ENCODE measurements around the gene TXNRD1. TPM values are rescaled to one million over a fixed set of nuclear protein-coding genes. Genes with fewer than 3 reads are reported as not detected.
A peak's percentile ranks its signal among the peaks of the same experiment; 100 is the strongest.

Gene TXNRD1
- total and polyA plus RNA-seq, 10 donors = 13.7 to 107 (median 56.8) TPM

DNA sequence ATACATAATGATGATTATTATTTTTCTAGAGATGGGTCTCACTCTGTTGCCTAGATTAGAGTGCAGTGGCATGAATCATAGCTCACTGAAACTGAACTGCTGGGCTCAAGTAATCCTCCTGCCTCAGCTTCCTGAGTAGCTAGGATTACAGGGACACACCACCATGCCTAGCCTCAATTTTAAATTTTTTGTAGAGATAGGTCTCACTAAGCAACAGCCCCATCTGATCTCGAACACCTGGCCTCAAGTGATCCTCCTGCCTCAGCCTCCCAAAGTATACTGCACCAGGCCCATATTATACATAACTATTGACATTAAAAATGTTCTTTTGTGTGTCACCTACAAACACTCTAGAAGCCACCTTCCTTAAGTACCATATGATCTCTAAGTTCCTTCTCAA, 3.4 kb downstream of the TXNRD1 start:
- Histone ChIP-seq H3K36me3 (no peaks in the 10 kb centered on the region), H3K4me3 (no peak overlapping the region), H3K27ac (peak overlapping the region; percentile 49 to 84 (median 74)), H3K27me3 (replicated peaks in 1 of 7) (peaks cover 0 to 7% (median 0%) of the 10 kb centered on the region in 7 donors), H3K9me3 (no peaks in the 10 kb centered on the region), H3K4me1 (peaks cover 13 to 41% (median 28%) of the 10 kb centered on the region in 6 donors)
- TF ChIP-seq, protein P1, sequence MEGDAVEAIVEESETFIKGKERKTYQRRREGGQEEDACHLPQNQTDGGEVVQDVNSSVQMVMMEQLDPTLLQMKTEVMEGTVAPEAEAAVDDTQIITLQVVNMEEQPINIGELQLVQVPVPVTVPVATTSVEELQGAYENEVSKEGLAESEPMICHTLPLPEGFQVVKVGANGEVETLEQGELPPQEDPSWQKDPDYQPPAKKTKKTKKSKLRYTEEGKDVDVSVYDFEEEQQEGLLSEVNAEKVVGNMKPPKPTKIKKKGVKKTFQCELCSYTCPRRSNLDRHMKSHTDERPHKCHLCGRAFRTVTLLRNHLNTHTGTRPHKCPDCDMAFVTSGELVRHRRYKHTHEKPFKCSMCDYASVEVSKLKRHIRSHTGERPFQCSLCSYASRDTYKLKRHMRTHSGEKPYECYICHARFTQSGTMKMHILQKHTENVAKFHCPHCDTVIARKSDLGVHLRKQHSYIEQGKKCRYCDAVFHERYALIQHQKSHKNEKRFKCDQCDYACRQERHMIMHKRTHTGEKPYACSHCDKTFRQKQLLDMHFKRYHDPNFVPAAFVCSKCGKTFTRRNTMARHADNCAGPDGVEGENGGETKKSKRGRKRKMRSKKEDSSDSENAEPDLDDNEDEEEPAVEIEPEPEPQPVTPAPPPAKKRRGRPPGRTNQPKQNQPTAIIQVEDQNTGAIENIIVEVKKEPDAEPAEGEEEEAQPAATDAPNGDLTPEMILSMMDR (IDR thresholded peaks at IDR 0.05 in 8 of 11, conservative IDR thresholded peaks at IDR 0.05 in 3 of 11) = no peak
- TF ChIP-seq POLR2AphosphoS5 (IDR thresholded peaks at IDR 0.05) = no peak
- TF ChIP-seq POLR2A (IDR thresholded peaks at IDR 0.05) = no peak
- WGBS, 5 donors = 91 to 97% (median 95%) methylated on average over 1 of the region's 1 CpG
- intact Hi-C loops (cut with DNase I; ENCODE audit: low total_unique reads) = loop anchor here (5.0 to 10.0 kb wide), 2 partner anchors 66 to 138 kb away; no protein-coding TSS in a partner anchor
- no peak for DNase-seq

DNA sequence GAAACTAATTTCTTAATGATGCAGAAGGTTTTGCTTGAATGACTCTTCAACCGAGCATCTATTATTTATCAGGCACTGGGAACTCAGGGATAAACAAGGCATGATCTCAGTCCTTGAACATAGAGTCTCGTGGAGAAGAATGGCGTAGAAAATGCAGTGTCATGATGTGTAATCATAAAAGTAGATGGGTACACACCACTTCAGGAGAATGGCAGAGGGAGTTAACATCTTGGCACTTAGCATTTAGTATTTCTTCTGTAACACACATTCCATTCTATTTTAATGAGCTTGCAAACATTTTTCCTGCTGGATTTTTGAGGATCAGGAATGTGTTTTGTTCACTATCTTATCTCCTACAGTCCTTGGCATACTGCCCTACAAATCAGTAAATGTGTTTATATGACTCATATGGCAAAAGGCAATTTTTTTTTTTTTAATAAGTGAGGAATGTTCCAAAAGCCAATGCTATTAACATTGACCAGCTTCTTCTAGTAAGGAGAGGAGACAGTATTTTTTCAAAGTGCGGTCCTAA, 3.8 kb downstream of the TXNRD1 start:
- H3K9me3 ChIP-seq = no peaks in the 10 kb centered on the region
- intact Hi-C loops (cut with DNase I; ENCODE audit: low total_unique reads) = loop anchor here (5.0 to 10.0 kb wide), 2 partner anchors 65 to 138 kb away; no protein-coding TSS in a partner anchor
- no peaks in the 10 kb centered on the region for H3K36me3 ChIP-seq
- H3K27ac ChIP-seq = peak overlapping the region; percentile 49 to 84 (median 74)
- TF ChIP-seq POLR2A (IDR thresholded peaks at IDR 0.05) (no peak), POLR2AphosphoS5 (IDR thresholded peaks at IDR 0.05) (peak in 1 of 3 donors; percentile 41)
- TF ChIP-seq, protein P1 (IDR thresholded peaks at IDR 0.05 in 8 of 11, conservative IDR thresholded peaks at IDR 0.05 in 3 of 11) = no peak
- DNase-seq = no peak
- H3K4me3 ChIP-seq = no peak overlapping the region
- H3K27me3 ChIP-seq (replicated peaks in 1 of 7) = peaks cover 0 to 7% (median 0%) of the 10 kb centered on the region in 7 donors
- peaks cover 13 to 41% (median 28%) of the 10 kb centered on the region in 6 donors for H3K4me1 ChIP-seq
- 35 to 43% (median 38%) methylated on average over 4 of the region's 4 CpGs for WGBS, 5 donors

DNA sequence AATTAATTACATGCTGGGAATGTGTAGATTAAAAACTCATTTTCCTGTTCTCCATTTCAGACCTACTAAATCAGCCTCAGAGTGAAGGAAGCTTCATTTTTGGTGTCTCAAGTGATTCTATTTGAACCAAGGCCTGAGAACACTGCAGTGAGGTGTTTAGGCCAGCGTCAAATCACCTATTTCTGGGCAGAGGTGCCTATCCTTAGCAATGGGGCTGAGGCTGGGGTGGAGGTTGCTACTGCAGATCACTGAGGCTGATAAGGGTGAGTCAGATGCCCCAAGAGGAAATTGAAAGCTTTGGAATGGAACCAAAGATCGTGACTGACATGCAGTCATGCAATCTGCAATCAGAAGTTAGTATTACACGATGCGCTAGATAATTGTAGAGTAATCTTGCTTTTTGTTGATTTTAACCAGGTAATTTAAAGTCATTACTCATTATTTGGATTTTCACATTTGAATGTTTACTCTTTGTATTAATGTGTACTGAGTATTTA, 4.4 kb downstream of the TXNRD1 start:
- WGBS, 5 donors = 28 to 41% (median 33%) methylated on average over 4 of the region's 4 CpGs
- no peaks in the 10 kb centered on the region for H3K9me3 ChIP-seq

DNA sequence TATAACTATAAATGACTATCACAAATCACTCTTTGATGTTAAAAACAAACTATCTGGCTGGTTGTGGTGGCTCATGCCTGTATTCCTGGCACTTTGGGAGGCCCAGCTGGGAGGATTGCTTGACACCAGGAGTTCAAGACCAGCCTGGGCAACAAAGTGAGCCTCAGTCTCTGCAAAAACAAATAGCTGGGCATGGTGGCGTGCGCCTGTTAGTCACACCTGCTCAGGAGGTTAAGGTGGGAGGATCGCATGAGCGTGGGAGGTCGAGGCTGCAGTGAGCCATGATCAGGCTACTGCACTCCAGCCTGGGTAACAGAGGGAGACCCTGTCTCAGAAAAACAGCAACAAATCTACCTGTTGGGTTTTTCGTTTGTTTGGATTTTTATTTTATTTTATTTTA, 5.4 kb downstream of the TXNRD1 start:
- Histone ChIP-seq H3K4me3 (no peak overlapping the region), H3K4me1 (peaks cover 11 to 31% (median 20%) of the 10 kb centered on the region in 6 donors), H3K27ac (peak overlapping the region in 3 of 8 donors; percentile 62 to 82 (median 78)), H3K36me3 (no peaks in the 10 kb centered on the region), H3K9me3 (no peaks in the 10 kb centered on the region), H3K27me3 (replicated peaks in 1 of 7) (peaks cover 0 to 5% (median 0%) of the 10 kb centered on the region in 7 donors)
- WGBS, 5 donors = 92 to 97% (median 95%) methylated on average over 6 of the region's 6 CpGs
- intact Hi-C loops (cut with DNase I; ENCODE audit: low total_unique reads) = no loop called here
- no peak for DNase-seq
- no peak for TF ChIP-seq POLR2A (IDR thresholded peaks at IDR 0.05)
- no peak for TF ChIP-seq POLR2AphosphoS5 (IDR thresholded peaks at IDR 0.05)
- TF ChIP-seq, protein P1 (IDR thresholded peaks at IDR 0.05 in 8 of 11, conservative IDR thresholded peaks at IDR 0.05 in 3 of 11) = no peak

More for the DNA sequence above, 4.4 kb downstream of the TXNRD1 start:
- TF ChIP-seq POLR2A (IDR thresholded peaks at IDR 0.05) (no peak), POLR2AphosphoS5 (IDR thresholded peaks at IDR 0.05) (no peak)
- TF ChIP-seq, protein P1 (IDR thresholded peaks at IDR 0.05 in 8 of 11, conservative IDR thresholded peaks at IDR 0.05 in 3 of 11) = no peak
- intact Hi-C loops (cut with DNase I; ENCODE audit: low total_unique reads) = loop anchor here (5.0 to 10.0 kb wide), 2 partner anchors 65 to 137 kb away; no protein-coding TSS in a partner anchor
- Histone ChIP-seq H3K27ac (peak overlapping the region in 7 of 8 donors; percentile 62 to 84 (median 77)), H3K27me3 (replicated peaks in 1 of 7) (peaks cover 0 to 7% (median 0%) of the 10 kb centered on the region in 7 donors), H3K4me3 (no peak overlapping the region), H3K36me3 (no peaks in the 10 kb centered on the region), H3K4me1 (peaks cover 13 to 41% (median 28%) of the 10 kb centered on the region in 6 donors)
- DNase-seq = no peak

All from spleen (tissue), 11 donors.